Stomach (tissue), 9 donors: ENCODE results near the gene EXOC2. TPM values are rescaled to one million over a fixed set of nuclear protein-coding genes. Genes with fewer than 3 reads are reported as not detected.
A peak's percentile ranks its signal among the peaks of the same experiment; 100 is the strongest.

Experiments used
- DNase-seq, 2 donors: peaks; one replicate each; pipeline versions ENCODE4 v3.0.0 to v3.0.0-alpha.2; 2013 to 2019
- H3K27ac ChIP-seq, 5 donors: fragments of 200-600 bp in 4 of 5; sonication (generic) in 4 of 5; one replicate each; pipeline ENCODE4 v1.5.1; 2013 to 2019; ENCODE audit warnings: mild to moderate bottlenecking in 1 of 5, moderate library complexity in 1 of 5
- H3K27me3 ChIP-seq, 3 donors: fragments of 200-600 bp; sonication (generic); one replicate each; pipeline ENCODE4 v1.5.1; 2017 to 2019; ENCODE audit warnings: mixed run types in 1 of 3
- H3K36me3 ChIP-seq, 4 donors: fragments of 200-600 bp; sonication (generic); 1 replicate in 3 of 4; 2 replicates in 1 of 4; pipeline ENCODE4 v1.5.1; 2016 to 2019
- H3K4me1 ChIP-seq, 4 donors: fragments of 200-600 bp; sonication (generic); one replicate each; pipeline ENCODE4 v1.5.1; 2016 to 2019
- H3K4me3 ChIP-seq, 4 donors: fragments of 200-600 bp; sonication (generic) in 3 of 4; one replicate each; pipeline ENCODE4 v1.5.1; 2016 to 2019; ENCODE audit warnings: mild to moderate bottlenecking in 1 of 4
- H3K9me3 ChIP-seq, 4 donors: fragments of 200-600 bp; sonication (generic); one replicate each; pipeline ENCODE4 v1.5.1; 2016 to 2019
- EP300 ChIP-seq: sonication (generic); formaldehyde crosslinking; IDR thresholded peaks from one replicate; pipeline ENCODE4 v1.6.1; 2017; ENCODE audit warnings: antibody characterized with exemption
- POLR2A ChIP-seq, 4 donors: fragments of 450-650 bp; IDR thresholded peaks; one replicate each; pipeline ENCODE4 v1.6.1; 2016; ENCODE audit warnings: antibody characterized with exemption in 4 of 4, control low read depth in 2 of 4, mild to moderate bottlenecking in 1 of 4, moderate library complexity in 1 of 4
- POLR2AphosphoS5 ChIP-seq, 3 donors: sonication (generic); formaldehyde crosslinking; IDR thresholded peaks; one replicate each; pipeline ENCODE4 v1.6.1; 2016; ENCODE audit warnings: antibody characterized with exemption in 3 of 3
- WGBS, 5 donors: extraction: QIAGEN DNeasy Blood & Tissue Kit in 3 of 5; methylation state at CpG; one replicate each; pipeline versions ENCODE4 v1.1.5 to v1.1.7; 2013 to 2018; 5-methylcytosine and 5-hydroxymethylcytosine counted together
- intact Hi-C: fragments of 100-400 bp; cut with DNase I; formaldehyde crosslinking; loops from one replicate; pipeline ENCODE4 v1.15.1; 2023; ENCODE audit warnings: low total_unique reads
- polyA plus RNA-seq, 3 donors: library from polyadenylated mRNA; stranded (reverse); fragments of 200-250 nt; gene quantifications; one replicate each; pipeline ENCODE4 v1.2.3, GENCODE V29; 2013
- total RNA-seq, 5 donors: library from RNA; depleted of rRNA; stranded (reverse); fragments of >200 nt; gene quantifications; one replicate each; pipeline versions ENCODE4 v1.1.0 to v1.2.3, GENCODE V29; 2014 to 2016
- TF ChIP-seq, protein P1 (sequence below), 7 experiments: fragments of 450-650 bp in 4 of 7; fragments of 200-600 bp in 3 of 7; sonication (generic) in 3 of 7; IDR thresholded peaks; one replicate each; pipeline ENCODE4 v1.5.1; 2016 to 2019; ENCODE audit warnings: antibody characterized with exemption in 7 of 7, control low read depth in 2 of 7, mild to moderate bottlenecking in 1 of 7
- donor health status: healthy with polysubstance abuse.
- donor health status: Bipolar disorder and iron deficiency.
- donor health status: healthy.

EXOC2 gene
- total and polyA plus RNA-seq, 8 donors = 5.3 to 39.7 (median 13.8) TPM

DNA sequence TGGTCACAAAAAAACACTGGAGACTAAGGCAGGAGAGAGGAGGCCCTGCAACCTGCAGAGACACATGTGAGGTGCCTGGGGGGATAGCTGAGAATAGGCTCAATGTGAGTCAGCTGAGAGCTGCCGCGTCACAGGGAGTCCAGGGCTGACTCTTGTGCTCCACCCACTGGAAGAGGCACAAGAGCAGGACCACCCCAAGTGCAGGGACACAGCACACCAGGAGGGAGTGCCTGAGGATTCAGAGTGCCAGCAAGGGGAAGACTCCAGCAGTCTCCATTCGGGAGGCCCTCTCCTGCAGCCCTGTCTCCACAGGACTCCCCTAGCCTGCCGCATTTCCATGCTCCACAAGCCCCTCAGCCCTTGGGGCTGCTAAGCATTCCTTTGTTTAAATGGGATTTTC lies 141.5 kb downstream of the EXOC2 start:
- DNase-seq = peak in 1 of 2 donors; percentile 30
- Histone ChIP-seq H3K9me3 (no peaks in the 10 kb centered on the region), H3K4me3 (no peak overlapping the region), H3K27me3 (no peaks in the 10 kb centered on the region), H3K4me1 (no peaks in the 10 kb centered on the region), H3K36me3 (peaks cover 17 to 86% (median 78%) of the 10 kb centered on the region in 4 donors), H3K27ac (no peak overlapping the region)
- 73 to 90% (median 80%) methylated on average over 4 of the region's 4 CpGs for WGBS, 5 donors
- no peak for TF ChIP-seq POLR2A (IDR thresholded peaks at IDR 0.05)
- no peak for TF ChIP-seq EP300
- no peak for TF ChIP-seq POLR2AphosphoS5 (IDR thresholded peaks at IDR 0.05)
- TF ChIP-seq, protein P1, sequence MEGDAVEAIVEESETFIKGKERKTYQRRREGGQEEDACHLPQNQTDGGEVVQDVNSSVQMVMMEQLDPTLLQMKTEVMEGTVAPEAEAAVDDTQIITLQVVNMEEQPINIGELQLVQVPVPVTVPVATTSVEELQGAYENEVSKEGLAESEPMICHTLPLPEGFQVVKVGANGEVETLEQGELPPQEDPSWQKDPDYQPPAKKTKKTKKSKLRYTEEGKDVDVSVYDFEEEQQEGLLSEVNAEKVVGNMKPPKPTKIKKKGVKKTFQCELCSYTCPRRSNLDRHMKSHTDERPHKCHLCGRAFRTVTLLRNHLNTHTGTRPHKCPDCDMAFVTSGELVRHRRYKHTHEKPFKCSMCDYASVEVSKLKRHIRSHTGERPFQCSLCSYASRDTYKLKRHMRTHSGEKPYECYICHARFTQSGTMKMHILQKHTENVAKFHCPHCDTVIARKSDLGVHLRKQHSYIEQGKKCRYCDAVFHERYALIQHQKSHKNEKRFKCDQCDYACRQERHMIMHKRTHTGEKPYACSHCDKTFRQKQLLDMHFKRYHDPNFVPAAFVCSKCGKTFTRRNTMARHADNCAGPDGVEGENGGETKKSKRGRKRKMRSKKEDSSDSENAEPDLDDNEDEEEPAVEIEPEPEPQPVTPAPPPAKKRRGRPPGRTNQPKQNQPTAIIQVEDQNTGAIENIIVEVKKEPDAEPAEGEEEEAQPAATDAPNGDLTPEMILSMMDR (IDR thresholded peaks at IDR 0.05) = no peak
- intact Hi-C loops = no loop called here

DNA sequence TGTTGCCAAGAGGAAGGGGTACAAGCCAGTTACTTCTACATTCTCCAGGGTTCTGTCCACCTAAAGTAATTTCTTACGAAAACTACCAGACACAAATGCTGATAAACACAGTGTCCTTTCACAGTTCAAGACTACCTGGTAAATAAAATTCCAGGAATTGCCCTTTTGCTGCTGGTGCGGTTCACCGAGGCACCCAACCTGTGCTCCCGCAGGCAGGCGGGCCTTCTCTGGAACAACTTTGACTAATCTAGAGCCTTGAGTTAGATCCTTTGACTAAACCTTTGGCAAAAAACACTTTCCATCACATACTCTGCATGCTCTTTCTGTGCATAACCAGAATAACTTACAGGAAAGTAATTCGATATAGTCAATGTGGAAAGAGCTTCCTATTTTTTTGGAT lies 143.0 kb downstream of the EXOC2 start:
- 89 to 94% (median 93%) methylated on average over 6 of the region's 6 CpGs for whole genome bisulfite sequencing, 5 donors
- TF ChIP-seq POLR2A (IDR thresholded peaks at IDR 0.05) = no peak
- no peak for TF ChIP-seq POLR2AphosphoS5 (IDR thresholded peaks at IDR 0.05)
- peaks cover 12 to 74% (median 67%) of the 10 kb centered on the region in 4 donors for H3K36me3 ChIP-seq

DNA sequence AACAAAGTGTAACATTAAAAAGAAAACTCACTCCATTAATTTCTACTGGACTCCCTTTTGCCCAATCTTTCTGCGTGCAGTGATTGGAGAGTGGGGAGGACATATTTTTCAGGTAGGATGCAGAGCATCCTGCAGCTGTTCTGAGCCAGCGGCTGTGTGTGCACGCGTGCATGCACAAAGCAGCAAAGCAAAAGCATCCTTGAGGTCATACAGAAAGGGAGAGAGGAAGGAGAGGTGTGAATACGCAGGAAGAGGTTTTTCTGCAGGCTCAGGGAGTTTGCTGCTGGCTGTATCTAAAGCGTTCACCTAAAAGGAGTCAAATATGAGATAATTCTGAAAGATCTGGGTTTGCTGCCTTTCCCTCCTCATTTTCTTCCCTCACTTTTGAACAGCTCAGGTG lies 144.4 kb downstream of the EXOC2 start:
- 82 to 94% (median 87%) methylated on average over 6 of the region's 6 CpGs for WGBS, 5 donors
- H3K9me3 ChIP-seq = no peaks in the 10 kb centered on the region
- H3K27ac ChIP-seq = no peak overlapping the region
- no peak for DNase-seq
- H3K4me3 ChIP-seq = no peak overlapping the region
- peaks cover 12 to 68% (median 67%) of the 10 kb centered on the region in 4 donors for H3K36me3 ChIP-seq
- intact Hi-C loops = no loop called here
- H3K27me3 ChIP-seq = no peaks in the 10 kb centered on the region
- H3K4me1 ChIP-seq = no peaks in the 10 kb centered on the region
- TF ChIP-seq, protein P1 (IDR thresholded peaks at IDR 0.05) = no peak
- TF ChIP-seq POLR2A (IDR thresholded peaks at IDR 0.05) = no peak
- no peak for TF ChIP-seq POLR2AphosphoS5 (IDR thresholded peaks at IDR 0.05)
- TF ChIP-seq EP300 = no peak

More for the DNA sequence above, 143.0 kb downstream of the EXOC2 start:
- Histone ChIP-seq H3K9me3 (no peaks in the 10 kb centered on the region), H3K4me1 (no peaks in the 10 kb centered on the region), H3K27me3 (no peaks in the 10 kb centered on the region), H3K27ac (no peak overlapping the region), H3K4me3 (no peak overlapping the region)
- intact Hi-C loops = no loop called here
- no peak for DNase-seq

DNA sequence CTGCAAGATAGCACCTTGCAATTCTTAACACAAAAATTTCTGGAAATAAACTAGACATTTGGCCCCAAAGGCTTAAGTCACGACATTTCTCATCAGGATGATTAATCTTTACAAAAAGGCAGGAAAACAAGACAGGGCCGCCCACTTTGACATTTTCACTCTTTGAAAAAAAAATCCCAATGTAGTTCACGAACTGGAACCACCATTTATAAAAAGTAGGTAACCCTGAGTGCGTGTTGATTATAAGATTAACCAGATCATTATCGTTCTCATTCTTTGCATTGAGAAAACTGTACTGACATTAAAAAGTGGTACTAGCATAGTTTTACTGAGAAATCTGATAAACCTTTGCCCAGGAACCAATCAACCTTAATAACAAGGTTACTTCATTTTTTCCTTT lies 144.8 kb downstream of the EXOC2 start:
- no peaks in the 10 kb centered on the region for H3K27me3 ChIP-seq
- no peaks in the 10 kb centered on the region for H3K9me3 ChIP-seq
- H3K4me3 ChIP-seq = no peak overlapping the region
- no peak overlapping the region for H3K27ac ChIP-seq
- no peaks in the 10 kb centered on the region for H3K4me1 ChIP-seq
- peaks cover 12 to 69% (median 67%) of the 10 kb centered on the region in 4 donors for H3K36me3 ChIP-seq
- WGBS, 5 donors = 82 to 90% (median 85%) methylated on average over 5 of the region's 5 CpGs
- DNase-seq = no peak
- intact Hi-C loops = no loop called here
- TF ChIP-seq POLR2AphosphoS5 (IDR thresholded peaks at IDR 0.05) = no peak
- no peak for TF ChIP-seq POLR2A (IDR thresholded peaks at IDR 0.05)
- TF ChIP-seq, protein P1 (IDR thresholded peaks at IDR 0.05) = no peak
- no peak for TF ChIP-seq EP300

DNA sequence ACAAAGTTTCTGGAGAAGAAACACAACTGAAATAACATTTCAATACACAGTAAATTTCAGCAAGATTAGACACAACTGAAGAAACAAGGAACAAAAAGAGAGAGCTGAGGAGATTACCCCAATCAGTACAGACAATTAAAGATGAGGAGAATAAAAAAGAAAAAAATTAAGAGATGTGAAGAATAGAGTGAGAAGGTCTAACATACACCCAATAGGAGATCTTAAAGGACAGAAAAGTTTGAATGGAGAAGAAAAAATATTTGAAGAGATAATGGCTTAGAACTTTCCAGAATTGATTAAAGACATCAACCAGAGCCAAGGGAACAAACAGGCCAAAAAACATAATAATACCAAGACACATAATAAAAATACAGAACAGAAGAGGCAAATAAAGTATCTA lies 152.4 kb downstream of the EXOC2 start:
- Histone ChIP-seq H3K36me3 (peaks cover 11 to 75% (median 61%) of the 10 kb centered on the region in 4 donors), H3K27ac (no peak overlapping the region), H3K9me3 (peaks cover 0 to 16% (median 6%) of the 10 kb centered on the region in 4 donors), H3K27me3 (no peaks in the 10 kb centered on the region), H3K4me1 (no peaks in the 10 kb centered on the region), H3K4me3 (no peak overlapping the region)
- no peak for DNase-seq
- intact Hi-C loops = no loop called here
- TF ChIP-seq POLR2AphosphoS5 (IDR thresholded peaks at IDR 0.05) = no peak
